Activated naive CD8-positive, alpha-beta T cell treated with anti-CD3 and anti-CD28 coated beads, Interleukin-2, amount 10 ng/mL, durations not matched to agents 7 days and 5 days (primary cell): ENCODE data around the gene RBM33. TPM values are rescaled to one million over a fixed set of nuclear protein-coding genes. Genes with fewer than 3 reads are reported as not detected.

Source experiments
- ATAC-seq: fragments of 150-1000 bp; cut with Tn5 transposase; one replicate; pipeline ENCODE4 v1.10.0; 2021; ENCODE audit warnings: low read depth, moderate library complexity
- POLR2A ChIA-PET: fragments of 350-600 bp; sonication (Branson Sonifier 250); formaldehyde crosslinking; loops from one replicate; lab custom pipeline; 2021; ENCODE audit warnings: antibody characterized with exemption; lab: Charles Lee
- DNase-seq: peaks from one replicate; pipeline ENCODE4 v3.0.0; 2021
- H3K27ac Mint-ChIP-seq: one replicate; pipeline ENCODE4 v1.8.0; 2022; ENCODE audit warnings: mild to moderate bottlenecking, mixed read lengths
- H3K27me3 Mint-ChIP-seq: one replicate; pipeline ENCODE4 v1.8.0; 2022; ENCODE audit warnings: mild to moderate bottlenecking, moderate library complexity, mixed read lengths
- H3K36me3 Mint-ChIP-seq: one replicate; pipeline ENCODE4 v1.8.0; 2021; ENCODE audit warnings: mild to moderate bottlenecking, mixed read lengths
- H3K4me1 Mint-ChIP-seq: one replicate; pipeline ENCODE4 v1.8.0; 2021; ENCODE audit warnings: mixed read lengths
- H3K4me3 Mint-ChIP-seq: one replicate; pipeline ENCODE4 v1.8.0; 2022; ENCODE audit warnings: mild to moderate bottlenecking, moderate library complexity, mixed read lengths
- H3K9me3 Mint-ChIP-seq: one replicate; pipeline ENCODE4 v1.8.0; 2021; ENCODE audit warnings: mixed read lengths
- total RNA-seq, 2 experiments: library from RNA; stranded (reverse); gene quantifications; one replicate each; pipeline ENCODE4 v1.2.3, GENCODE V29; 2021

RBM33 gene
- total RNA-seq, 2 experiments from 2014 or later: 119 to 122 TPM

GRCh38 chr7:155660059-155660757 is 15.7 kb downstream of the RBM33 start:
- POLR2A ChIA-PET: interaction anchor here (1.4 kb wide), 1 partner anchor 16 kb away, joined by 4 read pairs; the partner anchor contains the start of gene RBM33
- ATAC-seq (no peak), DNase-seq (no peak)
- Mint-ChIP-seq H3K27ac (no peak overlapping the region), H3K27me3 (no peaks in the 10 kb centered on the region), H3K4me1 (peaks cover 39% of the 10 kb centered on the region), H3K36me3 (peaks cover 24% of the 10 kb centered on the region), H3K4me3 (no peak overlapping the region), H3K9me3 (peaks cover 4% of the 10 kb centered on the region)

GRCh38 chr7:155660758-155661093 is 16.3 kb downstream of the RBM33 start:
- Mint-ChIP-seq H3K27ac (no peak overlapping the region), H3K36me3 (peaks cover 26% of the 10 kb centered on the region), H3K4me1 (peaks cover 45% of the 10 kb centered on the region), H3K9me3 (peaks cover 4% of the 10 kb centered on the region), H3K4me3 (no peak overlapping the region), H3K27me3 (no peaks in the 10 kb centered on the region)
- POLR2A ChIA-PET: no interaction called here
- ATAC-seq (no peak), DNase-seq (no peak)

- H3K27ac Mint-ChIP-seq: no peak overlapping the region
- H3K9me3 Mint-ChIP-seq: peaks cover 4% of the 10 kb centered on the region
- peaks cover 43% of the 10 kb centered on the region for H3K4me1 Mint-ChIP-seq
- DNase-seq (no peak), ATAC-seq (no peak)
- peaks cover 24% of the 10 kb centered on the region for H3K36me3 Mint-ChIP-seq
- H3K4me3 Mint-ChIP-seq: no peak overlapping the region
- H3K27me3 Mint-ChIP-seq: no peaks in the 10 kb centered on the region
- POLR2A ChIA-PET: no interaction called here
Observed at GRCh38 chr7:155662343-155663043, 18.0 kb downstream of the RBM33 start.

- Mint-ChIP-seq H3K27ac (no peak overlapping the region), H3K36me3 (peaks cover 24% of the 10 kb centered on the region), H3K9me3 (peaks cover 4% of the 10 kb centered on the region), H3K27me3 (no peaks in the 10 kb centered on the region), H3K4me1 (peaks cover 44% of the 10 kb centered on the region), H3K4me3 (no peak overlapping the region)
- no peak for DNase-seq
- POLR2A ChIA-PET: interaction anchor here (1.2 kb wide), 1 partner anchor 19 kb away, joined by 5 read pairs; the partner anchor contains the start of gene RBM33
- no peak for ATAC-seq
Observed at GRCh38 chr7:155663937-155664336, 19.5 kb downstream of the RBM33 start.

GRCh38 chr7:155665079-155665956 is 20.9 kb downstream of the RBM33 start:
- Mint-ChIP-seq H3K4me3 (no peak overlapping the region), H3K27ac (no peak overlapping the region), H3K36me3 (peaks cover 22% of the 10 kb centered on the region), H3K9me3 (peaks cover 2% of the 10 kb centered on the region), H3K27me3 (no peaks in the 10 kb centered on the region), H3K4me1 (peaks cover 48% of the 10 kb centered on the region)
- no peak for ATAC-seq
- no peak for DNase-seq
- POLR2A ChIA-PET: interaction anchor here (1.2 kb wide), 1 partner anchor 21 kb away, joined by 5 read pairs; the partner anchor contains the start of gene RBM33

- Mint-ChIP-seq H3K4me1 (peaks cover 45% of the 10 kb centered on the region), H3K4me3 (no peak overlapping the region), H3K27ac (no peak overlapping the region), H3K9me3 (no peaks in the 10 kb centered on the region), H3K27me3 (no peaks in the 10 kb centered on the region), H3K36me3 (peaks cover 19% of the 10 kb centered on the region)
- DNase-seq (no peak), ATAC-seq (no peak)
- POLR2A ChIA-PET: no interaction called here
Observed at GRCh38 chr7:155665957-155666287, 21.5 kb downstream of the RBM33 start.

- H3K27me3 Mint-ChIP-seq: no peaks in the 10 kb centered on the region
Observed at GRCh38 chr7:155667241-155667829, 22.9 kb downstream of the RBM33 start.

DNA sequence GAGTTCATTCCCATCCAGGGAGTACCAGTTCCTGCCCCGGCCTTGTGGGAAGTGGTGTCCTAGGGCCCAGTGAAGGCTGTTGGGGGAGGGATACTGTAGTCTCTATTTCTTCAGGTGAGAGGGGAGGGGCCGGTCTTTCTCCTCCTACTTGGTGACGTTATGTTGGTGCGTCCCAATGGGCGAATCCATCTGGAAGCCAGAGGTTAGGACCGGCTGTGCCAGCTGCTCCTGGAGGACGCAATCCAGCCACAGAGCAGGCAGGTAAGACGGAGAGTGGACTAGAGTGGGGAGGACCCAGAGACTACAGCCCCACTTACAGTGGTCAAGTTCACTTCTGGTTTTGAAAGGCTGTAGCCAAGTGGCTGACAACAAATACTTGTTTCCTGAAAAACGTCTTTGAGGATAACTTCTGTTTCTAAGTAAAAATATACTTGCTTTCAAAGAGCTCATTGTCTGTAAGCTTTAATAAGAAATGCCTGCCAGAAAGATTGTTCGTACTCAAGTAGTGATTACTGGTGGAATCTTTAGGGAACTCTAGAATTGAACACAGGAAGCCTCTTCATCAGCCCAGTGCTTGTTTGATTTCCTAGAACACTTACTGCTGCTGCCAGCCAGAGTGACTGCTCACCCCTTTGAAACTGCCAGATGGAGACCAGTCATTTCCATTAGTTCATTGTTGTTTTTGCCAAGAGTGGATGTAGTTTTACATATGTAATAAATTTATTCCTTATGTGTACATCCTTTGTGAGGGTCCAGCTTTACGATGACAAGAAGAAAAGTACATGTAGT is 25.4 kb downstream of the RBM33 start:
- no peak overlapping the region for H3K27ac Mint-ChIP-seq
- H3K9me3 Mint-ChIP-seq: no peaks in the 10 kb centered on the region
- peaks cover 16% of the 10 kb centered on the region for H3K36me3 Mint-ChIP-seq
- H3K4me3 Mint-ChIP-seq: no peak overlapping the region
- POLR2A ChIA-PET: interaction anchor here (0.9 kb wide), 1 partner anchor 25 kb away, joined by 3 read pairs; the partner anchor contains the start of gene RBM33
- no peak for DNase-seq
- H3K27me3 Mint-ChIP-seq: no peaks in the 10 kb centered on the region
- peaks cover 33% of the 10 kb centered on the region for H3K4me1 Mint-ChIP-seq
- no peak for ATAC-seq

More at GRCh38 chr7:155667241-155667829, 22.9 kb downstream of the RBM33 start:
- Mint-ChIP-seq H3K27ac (no peak overlapping the region), H3K4me1 (peaks cover 40% of the 10 kb centered on the region), H3K36me3 (peaks cover 13% of the 10 kb centered on the region), H3K4me3 (no peak overlapping the region), H3K9me3 (no peaks in the 10 kb centered on the region)
- ATAC-seq (no peak), DNase-seq (no peak)
- POLR2A ChIA-PET: no interaction called here

DNA sequence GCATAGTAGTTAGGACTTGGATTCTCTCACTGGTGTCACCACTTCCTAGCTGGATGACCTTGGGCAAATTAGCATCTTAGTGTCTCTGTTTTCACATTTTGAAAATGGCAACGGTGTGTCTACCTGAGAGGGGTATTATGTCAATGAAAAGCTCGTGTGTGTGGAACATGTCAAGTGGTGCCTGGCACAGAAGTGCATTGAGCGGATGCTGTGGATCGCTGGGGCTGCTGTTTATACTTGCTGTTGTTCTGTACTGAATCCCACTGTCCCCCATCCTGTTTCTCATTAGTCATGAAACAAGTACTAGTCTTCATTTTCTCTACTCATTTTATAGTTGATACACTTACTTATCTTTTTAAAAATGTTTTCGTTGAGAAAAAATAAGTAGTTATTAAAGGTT is 26.1 kb downstream of the RBM33 start:
- no peak overlapping the region for H3K27ac Mint-ChIP-seq
- H3K4me1 Mint-ChIP-seq: peaks cover 28% of the 10 kb centered on the region
- no peaks in the 10 kb centered on the region for H3K9me3 Mint-ChIP-seq
- POLR2A ChIA-PET: no interaction called here
- peaks cover 14% of the 10 kb centered on the region for H3K36me3 Mint-ChIP-seq
- ATAC-seq (no peak), DNase-seq (no peak)
- H3K27me3 Mint-ChIP-seq: no peaks in the 10 kb centered on the region
- no peak overlapping the region for H3K4me3 Mint-ChIP-seq

DNA sequence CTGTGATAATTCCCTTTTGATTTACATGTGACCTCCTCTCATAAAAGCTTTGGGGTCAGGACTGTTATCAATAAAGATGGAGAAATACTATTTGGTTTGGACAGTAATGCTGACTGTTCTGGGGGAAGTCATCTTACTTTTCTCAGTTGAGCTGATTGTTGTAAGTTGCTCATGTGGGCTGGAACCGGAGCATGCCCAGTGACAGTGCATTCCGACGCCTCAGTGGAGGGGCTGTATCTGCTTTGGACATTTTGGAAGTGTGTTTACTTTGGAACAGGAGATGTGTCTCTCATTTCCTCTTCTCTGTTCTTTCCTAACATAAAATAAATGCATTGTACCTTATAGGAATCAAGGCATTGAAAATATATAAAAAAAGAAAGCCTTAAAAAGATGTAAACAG is 30.1 kb downstream of the RBM33 start:
- Mint-ChIP-seq H3K27me3 (no peaks in the 10 kb centered on the region), H3K4me3 (no peak overlapping the region), H3K9me3 (no peaks in the 10 kb centered on the region), H3K27ac (no peak overlapping the region), H3K36me3 (peaks cover 14% of the 10 kb centered on the region), H3K4me1 (peaks cover 22% of the 10 kb centered on the region)
- POLR2A ChIA-PET: no interaction called here
- DNase-seq: no peak
- no peak for ATAC-seq

- Mint-ChIP-seq H3K4me1 (peaks cover 16% of the 10 kb centered on the region), H3K27me3 (no peaks in the 10 kb centered on the region), H3K36me3 (peaks cover 14% of the 10 kb centered on the region), H3K27ac (no peak overlapping the region), H3K4me3 (no peak overlapping the region), H3K9me3 (no peaks in the 10 kb centered on the region)
- ATAC-seq (no peak), DNase-seq (no peak)
- POLR2A ChIA-PET: no interaction called here
Observed at GRCh38 chr7:155676052-155676451, 31.6 kb downstream of the RBM33 start.

DNA sequence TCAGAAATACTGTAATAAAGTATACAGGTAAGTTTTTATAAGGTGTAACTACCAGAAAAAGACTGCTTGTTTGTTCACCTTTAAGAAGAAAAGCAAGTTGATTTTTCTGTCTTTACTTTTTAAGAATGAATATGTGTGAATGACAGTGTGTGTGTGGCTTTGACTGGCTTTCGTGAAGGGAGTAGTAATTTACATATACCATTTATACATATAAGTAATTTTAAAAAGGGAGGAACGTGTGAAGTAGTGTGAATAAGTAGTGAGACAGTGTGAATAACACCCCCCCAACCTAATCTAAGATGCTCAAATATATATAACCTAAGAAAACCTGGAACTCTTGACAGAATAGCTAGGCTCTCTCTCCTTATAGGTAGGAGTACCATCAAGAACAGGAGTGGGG is 33.2 kb downstream of the RBM33 start:
- H3K27me3 Mint-ChIP-seq: no peaks in the 10 kb centered on the region
- peaks cover 17% of the 10 kb centered on the region for H3K4me1 Mint-ChIP-seq
- ATAC-seq: no peak
- peaks cover 26% of the 10 kb centered on the region for H3K36me3 Mint-ChIP-seq
- no peaks in the 10 kb centered on the region for H3K9me3 Mint-ChIP-seq
- no peak for DNase-seq
- POLR2A ChIA-PET: no interaction called here
- no peak overlapping the region for H3K27ac Mint-ChIP-seq
- no peak overlapping the region for H3K4me3 Mint-ChIP-seq
